ENCODE data around the gene ADCYAP1R1.

DNA sequence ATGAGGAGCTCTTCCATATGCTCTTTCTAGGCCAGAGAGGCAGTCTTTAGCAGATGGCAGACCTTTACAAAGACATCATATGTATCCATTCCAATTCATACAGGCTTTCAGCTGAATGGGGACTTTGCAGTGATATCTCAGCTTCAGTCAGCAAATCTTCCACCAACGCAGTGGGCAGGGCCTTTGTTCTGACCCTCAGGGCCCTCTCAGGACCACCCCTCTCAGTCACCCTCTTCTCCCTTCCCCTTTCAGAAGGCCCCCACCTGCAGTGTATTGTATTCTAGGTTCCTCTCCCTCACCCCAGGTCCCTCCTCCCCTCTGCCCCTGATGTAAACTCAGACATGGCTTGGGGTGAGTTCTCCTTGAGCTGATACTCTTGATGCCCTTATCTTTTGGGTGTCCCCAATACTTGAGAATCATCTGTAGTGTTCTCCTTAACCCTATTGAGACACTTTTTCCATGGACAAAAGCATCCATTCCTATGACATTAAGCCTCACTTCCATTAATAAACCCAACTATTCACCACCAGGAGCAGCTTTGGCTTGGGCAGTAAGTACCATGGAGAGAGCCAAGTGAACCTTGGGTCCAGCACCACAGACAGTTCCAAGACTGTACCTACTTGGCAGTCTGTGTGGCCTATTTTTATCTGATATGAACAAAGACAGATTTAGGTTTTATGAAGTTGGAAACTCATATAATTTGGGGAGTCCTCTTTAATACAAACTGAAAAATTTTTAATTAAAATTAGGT lies 62.7 kb downstream of the ADCYAP1R1 start:
- TF ChIP-seq EZH2phosphoT487 (IDR thresholded peaks at IDR 0.05; ENCODE audit: borderline replicate concordance, low read depth, low read length), result no peak
- no peak for TF ChIP-seq CTCF (conservative IDR thresholded peaks at IDR 0.05; ENCODE audit: low read length)

Measured in OCI-LY7 (cell line).